ENCODE results near the gene BAZ2B.

DNA sequence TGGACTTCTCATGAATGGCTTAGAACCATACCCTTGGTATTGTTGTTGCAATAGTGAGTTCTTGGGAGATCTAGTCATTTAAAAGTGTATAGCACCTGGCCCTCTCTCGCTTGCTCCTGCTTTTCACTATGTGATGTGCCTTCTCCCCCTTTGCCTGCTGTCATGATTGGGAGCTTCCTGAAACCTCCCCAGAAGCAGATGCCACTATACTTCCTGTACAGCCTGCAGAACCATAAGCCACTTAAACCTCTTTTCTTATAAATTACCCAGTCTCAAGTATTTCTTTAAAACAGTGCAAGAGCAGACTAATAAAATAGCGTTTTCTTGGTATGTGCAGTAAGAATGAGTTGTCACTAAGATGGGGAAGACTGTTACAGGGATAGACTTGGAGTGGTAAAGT is 31.6 kb downstream of the BAZ2B start:
- TF ChIP-seq FOXP2 (optimal IDR thresholded peaks at IDR 0.05; ENCODE audit: control extremely low read depth, extremely low read length, insufficient read depth) (no peak), EZH2 (IDR thresholded peaks at IDR 0.05) (no peak)

Data from SK-N-MC (cell line).